K562 (cell line): ENCODE measurements around the gene SCO1. TPM values are rescaled to one million over a fixed set of nuclear protein-coding genes. Genes with fewer than 3 reads are reported as not detected.

Source experiments
- ATAC-seq: fragments of 200-7000 bp; cut with Tn5 transposase; 3 replicates; pipeline ENCODE4 v1.9.1; 2020; ENCODE audit warnings: moderate library complexity
- BruUV-seq: library from RNA; stranded (reverse); fragments of 400-500 nt; replicated peaks from 2 replicates; lab custom pipeline; 2021; lab: Mats Ljungman, UMichigan
- CTCF ChIA-PET: fragments of 300-600 bp; formaldehyde crosslinking; extraction: SDS; loops from one replicate; lab custom pipeline; 2021; ENCODE audit warnings: low intra/inter-chr PET ratio; lab: Yijun Ruan, JAX
- POLR2A ChIA-PET: fragments of 300-600, 350-650 bp; sonication (Branson Sonifier 250); formaldehyde crosslinking; extraction: SDS; loops from one replicate; lab custom pipeline; 2021; ENCODE audit warnings: antibody characterized with exemption, inconsistent platforms; lab: Yijun Ruan, JAX
- DNase-seq, 4 experiments: peaks; one replicate each; pipeline versions ENCODE4 v3.0.0 to v3.0.0-alpha.2; 2011 to 2018; ENCODE audit warnings: low spot score in 3 of 4, mixed read lengths in 3 of 4; ENCODE audit errors: extremely low read depth in 1 of 4
- FAIRE-seq: peaks from 2 replicates; lab custom pipeline; 2011; peaks lifted over from hg19 to GRCh38; lab: Jason Lieb, UNC
- H2AFZ ChIP-seq: 2 replicates; pipeline ENCODE4 v1.6.0; 2011; ENCODE audit warnings: low read depth, low read length, control low read depth, inconsistent platforms
- H3K27ac ChIP-seq: fragments of 200-600 bp; 3 replicates; pipeline ENCODE4 v1.8.0; 2011; ENCODE audit warnings: low read depth, mild to moderate bottlenecking, control low read depth, inconsistent platforms, low read length, moderate library complexity, mixed read lengths; ENCODE audit errors: extremely low read depth
- H3K27me3 ChIP-seq, 2 experiments: fragments of 300-600 bp in 1 of 2; 2 replicates in 1 of 2; 3 replicates in 1 of 2; pipeline versions ENCODE4 v1.6.0 to v1.8.0; 2011; ENCODE audit warnings: inconsistent platforms in 2 of 2, low read length in 2 of 2, mild to moderate bottlenecking in 1 of 2, mixed read lengths in 1 of 2, moderate library complexity in 1 of 2; ENCODE audit not compliant: control insufficient read depth in 2 of 2, insufficient read depth in 2 of 2
- H3K36me3 ChIP-seq: fragments of 300-600 bp; 3 replicates; pipeline ENCODE4 v1.8.0; 2011; ENCODE audit warnings: mild to moderate bottlenecking, low read length, inconsistent platforms; ENCODE audit not compliant: control insufficient read depth, insufficient read depth
- H3K4me1 ChIP-seq, 2 experiments: fragments of 200-600 bp in 1 of 2; replicated peaks in 1 of 2; 2 replicates in 1 of 2; 3 replicates in 1 of 2; pipeline versions ENCODE4 v1.5.1 to v1.8.0; 2011; ENCODE audit warnings: inconsistent platforms in 2 of 2, low read length in 2 of 2, mild to moderate bottlenecking in 1 of 2, mixed read lengths in 1 of 2, moderate library complexity in 1 of 2; ENCODE audit not compliant: control insufficient read depth in 2 of 2, insufficient read depth in 2 of 2
- H3K4me2 ChIP-seq: 2 replicates; pipeline ENCODE4 v1.6.1; 2011; ENCODE audit warnings: low read length, control low read depth, inconsistent platforms, mixed read lengths; ENCODE audit not compliant: insufficient read depth
- H3K4me3 ChIP-seq: fragments of 200-600 bp; sonication (generic), shearing (Covaris generic); 2 replicates; pipeline ENCODE4 v1.5.1; 2016; ENCODE audit warnings: control low read depth, inconsistent platforms
- H3K79me2 ChIP-seq: fragments of 200-600 bp; 3 replicates; pipeline ENCODE4 v1.8.0; 2011; ENCODE audit warnings: low read length, inconsistent platforms; ENCODE audit not compliant: control insufficient read depth, insufficient read depth
- H3K9ac ChIP-seq, 2 experiments: 2 replicates each; pipeline versions ENCODE4 v1.6.0 to v1.6.1; 2011; ENCODE audit warnings: low read depth in 2 of 2, low read length in 2 of 2, control low read depth in 1 of 2, inconsistent platforms in 1 of 2, mild to moderate bottlenecking in 1 of 2, mixed read lengths in 1 of 2; ENCODE audit not compliant: insufficient read depth in 1 of 2
- H3K9me1 ChIP-seq: one replicate; pipeline ENCODE4 v1.6.0; 2011; ENCODE audit warnings: inconsistent platforms, mild to moderate bottlenecking, low read length, moderate library complexity; ENCODE audit not compliant: control insufficient read depth, insufficient read depth
- H3K9me3 ChIP-seq: replicated peaks from 2 replicates; pipeline ENCODE4 v1.5.1; 2011; ENCODE audit warnings: low read depth, low read length, inconsistent platforms; ENCODE audit not compliant: control insufficient read depth, insufficient read depth
- H4K20me1 ChIP-seq: replicated peaks from 2 replicates; pipeline ENCODE4 v1.6.1; 2011; ENCODE audit warnings: low read length, inconsistent platforms, mixed read lengths; ENCODE audit not compliant: control insufficient read depth, insufficient read depth
- BDP1 ChIP-seq: IDR thresholded peaks from 3 replicates; pipeline ENCODE4 v1.6.1; 2011; ENCODE audit not compliant: insufficient read length, insufficient read depth
- CAMTA2 ChIP-seq: fragments of 250-450 bp; sonication (Bioruptor Pico); conservative IDR thresholded peaks from 2 replicates; pipeline ENCODE4 v1.5.1; 2022
- DMBX1 ChIP-seq: fragments of 250-450 bp; sonication (Bioruptor Pico); IDR thresholded peaks from 2 replicates; pipeline ENCODE4 v1.8.0; 2022; ENCODE audit warnings: inconsistent platforms, mild to moderate bottlenecking, moderate library complexity, borderline replicate concordance
- ETV5 ChIP-seq: sonication (generic); formaldehyde crosslinking; IDR thresholded peaks from 2 replicates; pipeline ENCODE4 v1.4.0; 2020; ENCODE audit warnings: low read depth, mild to moderate bottlenecking, missing genetic modification reagents
- KLF13 ChIP-seq: fragments of 450-650 bp; IDR thresholded peaks from 2 replicates; pipeline ENCODE4 v1.6.1; 2016; ENCODE audit warnings: missing genetic modification characterization, low read depth, mild to moderate bottlenecking, missing compliant biosample characterization, moderate library complexity, borderline replicate concordance
- MTA2 ChIP-seq: fragments of 450-650 bp; IDR thresholded peaks from 2 replicates; pipeline ENCODE4 v1.6.1; 2016; ENCODE audit warnings: low read depth
- NR1H2 ChIP-seq: sonication (generic); formaldehyde crosslinking; IDR thresholded peaks from 2 replicates; pipeline ENCODE4 v1.4.0; 2020; ENCODE audit warnings: mild to moderate bottlenecking, missing genetic modification reagents
- ZNF280A ChIP-seq: fragments of 450-650 bp; IDR thresholded peaks from 2 replicates; pipeline ENCODE4 v1.6.1; 2018; ENCODE audit warnings: mild to moderate bottlenecking, low read depth; ENCODE audit not compliant: partially characterized antibody
- ZNF518B ChIP-seq: fragments of 250-450 bp; sonication (Bioruptor Pico); IDR thresholded peaks from 2 replicates; pipeline ENCODE4 v1.5.0; 2021; ENCODE audit warnings: mild to moderate bottlenecking, moderate library complexity
- WGBS: fragments of 100-300 bp; shearing (Covaris generic); methylation state at CpG from one replicate; pipeline ENCODE4 v1.1.6; 2016; ENCODE audit warnings: low coverage, mixed read lengths; ENCODE audit not compliant: insufficient coverage; ENCODE audit errors: missing lambda C conversion rate; 5-methylcytosine and 5-hydroxymethylcytosine counted together
- in situ Hi-C: fragments of 300-500 bp; cut with MboI; formaldehyde crosslinking; loops from 4 replicates; pipeline ENCODE4 v1.15.0; 2018; ENCODE audit warnings: inconsistent platforms, mixed read lengths
- intact Hi-C: fragments of 100-400 bp; cut with micrococcal nuclease; formaldehyde crosslinking; loops from 2 replicates; pipeline ENCODE4 v1.14.2; 2022
- polyA plus RNA-seq, 8 experiments: library from polyadenylated mRNA; depleted of rRNA in 4 of 8; stranded (reverse) in 5 of 8; unstranded in 3 of 8; fragments of >200 nt; fragmentation: Nextera tagmentation in 2 of 8; fragmentation: Illumina TruSeq in 1 of 8; extraction: Ambion mirVana in 2 of 8; extraction: Trizol in 1 of 8; gene quantifications; 2 replicates each; pipeline versions ENCODE4 v1.2.1 to v1.2.3, GENCODE V29; 2011 to 2014; ENCODE audit warnings: inconsistent platforms in 1 of 8, missing spikeins in 1 of 8
- total RNA-seq, 7 experiments: library from RNA; depleted of rRNA in 6 of 7; stranded (reverse); fragments of >200 nt in 6 of 7; fragmentation: Illumina TruSeq in 2 of 7; extraction: Trizol in 2 of 7; gene quantifications; 2 replicates each; pipeline versions ENCODE4 v1.2.1 to v1.2.3, GENCODE V29; 2011 to 2021; ENCODE audit warnings: low replicate concordance in 1 of 7
- TF ChIP-seq, protein P1 (sequence below), 3 experiments: fragments of 200-800 bp in 1 of 3; fragments of 250-450 bp in 1 of 3; fragments of 450-650 bp in 1 of 3; sonication (Bioruptor Pico) in 1 of 3; sonication (Bioruptor generic) in 1 of 3; formaldehyde crosslinking in 1 of 3; IDR thresholded peaks; 2 replicates each; pipeline versions ENCODE4 v1.6.1 to v1.8.0; 2016 to 2022; ENCODE audit warnings: mild to moderate bottlenecking in 2 of 3, missing genetic modification characterization in 2 of 3, missing compliant biosample characterization in 1 of 3, moderate library complexity in 1 of 3

SCO1 gene
- total and polyA plus RNA-seq, 9 of the 15 experiments (the other 6 are each of a cell fraction or from before 2014, with no cell fraction given), result 7.1 to 40.9 (median 22.1) TPM

- Histone ChIP-seq H2AFZ (no peak overlapping the region), H3K36me3 (peaks cover 28% of the 10 kb centered on the region; the same call in 1 of the 3 replicates), H3K9me1 (no peaks in the 10 kb centered on the region), H3K4me2 (no peak overlapping the region), H3K4me3 (no peak overlapping the region), H3K4me1 (no peaks in the 10 kb centered on the region), H3K9ac (no peak overlapping the region), H4K20me1 (no peaks in the 10 kb centered on the region), H3K27ac (no peak overlapping the region), H3K79me2 (no peaks in the 10 kb centered on the region), H3K9me3 (no peaks in the 10 kb centered on the region), H3K27me3 (no peaks in the 10 kb centered on the region)
- in situ Hi-C loops, result no loop called here
- ChIA-PET CTCF (no interaction called here), POLR2A (no interaction called here)
- 93% methylated on average over 2 of the region's 2 CpGs for whole genome bisulfite sequencing
- DNase-seq (no peak), FAIRE-seq (no peak), ATAC-seq (no peak)
- BruUV-seq, result no TSS peak
- intact Hi-C loops, result no loop called here
- TF ChIP-seq ZNF280A, result no peak
- TF ChIP-seq MTA2, result no peak
- no peak for TF ChIP-seq KLF13 (tag)
- no peak for TF ChIP-seq CAMTA2 (CRISPR knock-in tag)
- no peak for TF ChIP-seq DMBX1 (CRISPR knock-in tag)
- no peak for TF ChIP-seq ETV5
- TF ChIP-seq ZNF518B (CRISPR knock-in tag), result no peak
- TF ChIP-seq NR1H2, result no peak
- TF ChIP-seq BDP1, result no peak
- TF ChIP-seq, protein P1, sequence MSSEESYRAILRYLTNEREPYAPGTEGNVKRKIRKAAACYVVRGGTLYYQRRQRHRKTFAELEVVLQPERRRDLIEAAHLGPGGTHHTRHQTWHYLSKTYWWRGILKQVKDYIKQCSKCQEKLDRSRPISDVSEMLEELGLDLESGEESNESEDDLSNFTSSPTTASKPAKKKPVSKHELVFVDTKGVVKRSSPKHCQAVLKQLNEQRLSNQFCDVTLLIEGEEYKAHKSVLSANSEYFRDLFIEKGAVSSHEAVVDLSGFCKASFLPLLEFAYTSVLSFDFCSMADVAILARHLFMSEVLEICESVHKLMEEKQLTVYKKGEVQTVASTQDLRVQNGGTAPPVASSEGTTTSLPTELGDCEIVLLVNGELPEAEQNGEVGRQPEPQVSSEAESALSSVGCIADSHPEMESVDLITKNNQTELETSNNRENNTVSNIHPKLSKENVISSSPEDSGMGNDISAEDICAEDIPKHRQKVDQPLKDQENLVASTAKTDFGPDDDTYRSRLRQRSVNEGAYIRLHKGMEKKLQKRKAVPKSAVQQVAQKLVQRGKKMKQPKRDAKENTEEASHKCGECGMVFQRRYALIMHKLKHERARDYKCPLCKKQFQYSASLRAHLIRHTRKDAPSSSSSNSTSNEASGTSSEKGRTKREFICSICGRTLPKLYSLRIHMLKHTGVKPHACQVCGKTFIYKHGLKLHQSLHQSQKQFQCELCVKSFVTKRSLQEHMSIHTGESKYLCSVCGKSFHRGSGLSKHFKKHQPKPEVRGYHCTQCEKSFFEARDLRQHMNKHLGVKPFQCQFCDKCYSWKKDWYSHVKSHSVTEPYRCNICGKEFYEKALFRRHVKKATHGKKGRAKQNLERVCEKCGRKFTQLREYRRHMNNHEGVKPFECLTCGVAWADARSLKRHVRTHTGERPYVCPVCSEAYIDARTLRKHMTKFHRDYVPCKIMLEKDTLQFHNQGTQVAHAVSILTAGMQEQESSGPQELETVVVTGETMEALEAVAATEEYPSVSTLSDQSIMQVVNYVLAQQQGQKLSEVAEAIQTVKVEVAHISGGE (CRISPR knock-in tag; IDR thresholded peaks at IDR 0.05), result no peak
These were observed 16.0 kb upstream of the SCO1 start for GRCh38 chr17:10713318-10713717.
